Kidney epithelial cell (primary cell): ENCODE data around the gene DLG1. TPM values are rescaled to one million over a fixed set of nuclear protein-coding genes. Genes with fewer than 3 reads are reported as not detected.

Experiments
- DNase-seq: peaks from one replicate; pipeline ENCODE4 v3.0.0-alpha.2; 2010; ENCODE audit warnings: low read depth
- H3K27me3 ChIP-seq: 2 replicates; pipeline ENCODE4 v1.6.0; 2011; ENCODE audit warnings: low read length; ENCODE audit not compliant: control insufficient read depth, insufficient read depth
- H3K36me3 ChIP-seq: 2 replicates; pipeline ENCODE4 v1.5.1; 2011; ENCODE audit warnings: low read length; ENCODE audit not compliant: control insufficient read depth, insufficient read depth
- H3K4me3 ChIP-seq: 2 replicates; pipeline ENCODE4 v1.5.1; 2011; ENCODE audit warnings: low read depth, mild to moderate bottlenecking, control low read depth, low read length
- total RNA-seq: library from RNA; depleted of rRNA; stranded (reverse); fragments of >200 nt; gene quantifications from 2 replicates; pipeline ENCODE4 v1.2.3, GENCODE V29; 2015
- TF ChIP-seq, protein P1 (sequence below): IDR thresholded peaks from 2 replicates; pipeline ENCODE4 v1.5.1; 2011; ENCODE audit warnings: mild to moderate bottlenecking, moderate library complexity, low read length, control low read depth, inconsistent platforms; ENCODE audit not compliant: insufficient read depth, poor library complexity, severe bottlenecking

Gene DLG1
- total RNA-seq, 1 donor from 2014 or later = 127 TPM

DNA sequence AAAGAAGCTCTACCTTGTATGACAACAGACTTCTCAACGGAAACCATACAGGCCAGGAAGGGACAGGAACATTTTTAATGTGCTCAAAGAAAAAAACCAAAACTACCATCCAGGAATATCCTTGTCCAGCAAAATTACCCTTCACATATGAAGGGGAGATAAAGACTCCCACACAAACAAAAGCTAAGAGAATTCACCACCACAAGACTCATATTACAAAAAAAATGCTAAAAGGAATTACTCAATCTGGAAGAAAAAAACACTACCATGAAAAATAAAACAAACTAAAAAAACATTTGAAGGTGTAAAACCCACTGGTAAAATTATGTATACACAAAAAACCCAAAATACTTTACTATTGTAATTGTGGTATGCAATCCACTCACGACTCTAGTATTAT, 57.2 kb downstream of the DLG1 start:
- peaks cover 4% of the 10 kb centered on the region for H3K36me3 ChIP-seq
- TF ChIP-seq, protein P1, sequence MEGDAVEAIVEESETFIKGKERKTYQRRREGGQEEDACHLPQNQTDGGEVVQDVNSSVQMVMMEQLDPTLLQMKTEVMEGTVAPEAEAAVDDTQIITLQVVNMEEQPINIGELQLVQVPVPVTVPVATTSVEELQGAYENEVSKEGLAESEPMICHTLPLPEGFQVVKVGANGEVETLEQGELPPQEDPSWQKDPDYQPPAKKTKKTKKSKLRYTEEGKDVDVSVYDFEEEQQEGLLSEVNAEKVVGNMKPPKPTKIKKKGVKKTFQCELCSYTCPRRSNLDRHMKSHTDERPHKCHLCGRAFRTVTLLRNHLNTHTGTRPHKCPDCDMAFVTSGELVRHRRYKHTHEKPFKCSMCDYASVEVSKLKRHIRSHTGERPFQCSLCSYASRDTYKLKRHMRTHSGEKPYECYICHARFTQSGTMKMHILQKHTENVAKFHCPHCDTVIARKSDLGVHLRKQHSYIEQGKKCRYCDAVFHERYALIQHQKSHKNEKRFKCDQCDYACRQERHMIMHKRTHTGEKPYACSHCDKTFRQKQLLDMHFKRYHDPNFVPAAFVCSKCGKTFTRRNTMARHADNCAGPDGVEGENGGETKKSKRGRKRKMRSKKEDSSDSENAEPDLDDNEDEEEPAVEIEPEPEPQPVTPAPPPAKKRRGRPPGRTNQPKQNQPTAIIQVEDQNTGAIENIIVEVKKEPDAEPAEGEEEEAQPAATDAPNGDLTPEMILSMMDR = no peak
- H3K4me3 ChIP-seq = no peak overlapping the region
- no peaks in the 10 kb centered on the region for H3K27me3 ChIP-seq
- DNase-seq = no peak

DNA sequence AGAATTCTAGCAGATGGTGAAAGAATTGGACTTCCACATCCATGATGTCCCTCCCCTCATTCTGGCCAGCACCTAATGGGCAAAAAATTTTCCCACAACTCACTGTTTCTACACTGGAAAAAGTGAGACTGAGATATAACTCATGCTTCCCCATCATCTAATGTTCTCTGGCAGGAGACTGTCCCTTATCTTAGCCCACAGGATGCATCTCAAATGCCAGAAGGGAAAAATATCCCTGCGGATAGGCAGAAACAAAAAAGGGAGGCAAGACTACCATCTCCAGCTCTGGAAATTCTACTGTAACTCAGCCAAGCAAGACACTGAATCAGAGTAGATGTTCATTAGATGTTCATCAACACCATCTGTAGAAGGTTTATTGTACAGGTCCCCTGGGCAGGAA, 58.6 kb downstream of the DLG1 start:
- H3K36me3 ChIP-seq = peaks cover 4% of the 10 kb centered on the region
- TF ChIP-seq, protein P1 = no peak
- DNase-seq = no peak
- no peaks in the 10 kb centered on the region for H3K27me3 ChIP-seq
- no peak overlapping the region for H3K4me3 ChIP-seq

DNA sequence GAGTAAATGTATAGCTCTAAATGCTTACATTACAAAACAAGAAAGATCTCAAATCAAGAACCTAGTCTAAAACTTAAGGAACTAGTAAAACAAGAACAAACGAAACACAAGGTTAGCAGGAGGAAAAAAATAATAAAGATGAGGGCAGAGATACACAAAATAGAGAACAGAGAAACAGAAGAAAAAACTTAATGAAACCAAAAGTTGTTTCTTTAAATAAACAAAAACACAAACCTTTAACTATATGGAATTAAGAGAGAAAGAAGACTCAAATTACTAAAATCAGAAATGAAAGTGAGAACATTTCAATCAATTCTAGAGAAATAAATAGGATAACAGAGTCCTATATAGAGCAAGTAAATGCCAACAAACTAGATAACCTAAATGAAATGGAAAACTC, 59.6 kb downstream of the DLG1 start:
- TF ChIP-seq, protein P1 = no peak
- H3K4me3 ChIP-seq = no peak overlapping the region
- DNase-seq = no peak
- H3K27me3 ChIP-seq = no peaks in the 10 kb centered on the region
- H3K36me3 ChIP-seq = peaks cover under 1% of the 10 kb centered on the region

DNA sequence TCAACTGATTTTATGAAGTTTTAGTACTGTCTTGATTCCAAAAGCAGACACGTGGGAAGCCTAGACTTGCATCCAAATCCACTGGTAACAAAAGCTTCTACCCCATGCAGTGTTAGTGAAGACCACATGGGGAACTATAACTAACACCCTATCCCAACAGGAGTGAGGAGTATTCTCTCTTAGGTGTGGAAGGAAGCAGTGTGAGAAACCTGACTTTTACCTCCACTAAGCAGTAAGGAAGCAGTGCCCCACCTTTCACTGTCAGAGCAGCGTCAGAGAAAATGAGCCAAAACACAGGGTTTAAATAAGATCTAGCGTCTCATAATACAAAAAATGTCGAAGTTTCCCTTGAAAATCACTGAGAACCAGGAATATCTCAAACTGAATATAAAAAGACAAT, 60.5 kb downstream of the DLG1 start:
- TF ChIP-seq, protein P1 = no peak
- Histone ChIP-seq H3K36me3 (no peaks in the 10 kb centered on the region), H3K4me3 (no peak overlapping the region), H3K27me3 (no peaks in the 10 kb centered on the region)
- DNase-seq = no peak

DNA sequence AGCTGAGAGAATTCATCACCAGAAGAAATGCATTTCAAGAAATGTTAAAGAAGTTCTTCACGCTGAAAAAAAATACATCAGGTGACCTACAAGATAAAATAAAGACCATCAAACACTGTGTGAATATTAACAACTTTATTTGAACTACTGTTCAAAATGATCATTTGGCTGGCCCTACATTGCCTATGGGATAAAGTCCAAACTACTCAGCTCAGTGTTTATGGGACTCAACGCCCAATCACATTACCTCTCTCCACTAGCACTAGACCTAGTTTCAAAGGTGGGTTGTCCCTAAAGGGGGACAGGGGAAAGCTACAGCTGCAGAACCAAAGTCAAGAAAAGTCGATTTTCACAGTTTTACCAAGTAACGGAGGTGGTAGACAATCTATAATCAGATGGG, 62.0 kb downstream of the DLG1 start:
- no peak for DNase-seq
- TF ChIP-seq, protein P1 = no peak
- no peak overlapping the region for H3K4me3 ChIP-seq
- no peaks in the 10 kb centered on the region for H3K36me3 ChIP-seq
- H3K27me3 ChIP-seq = no peaks in the 10 kb centered on the region
